GM12892 (cell line): ENCODE results near the gene BPIFB3.

ENCODE experiments used
- DNase-seq: peaks from one replicate; pipeline ENCODE4 v3.0.0; 2011; ENCODE audit not compliant: insufficient read length
- FAIRE-seq: peaks from 2 replicates; lab custom pipeline; 2011; peaks lifted over from hg19 to GRCh38; lab: Jason Lieb, UNC
- POLR2A ChIP-seq: IDR thresholded peaks from 2 replicates; pipeline ENCODE4 v1.6.1; 2011; ENCODE audit warnings: low read depth, low read length, control low read depth
- POLR2AphosphoS5 ChIP-seq: IDR thresholded peaks from 2 replicates; pipeline ENCODE4 v1.6.1; 2011; ENCODE audit warnings: low read depth, low read length, control low read depth
- TAF1 ChIP-seq: IDR thresholded peaks from 2 replicates; pipeline ENCODE4 v1.6.1; 2011; ENCODE audit warnings: low read depth, mild to moderate bottlenecking, control low read depth, low read length, borderline replicate concordance

Gene BPIFB3

DNA sequence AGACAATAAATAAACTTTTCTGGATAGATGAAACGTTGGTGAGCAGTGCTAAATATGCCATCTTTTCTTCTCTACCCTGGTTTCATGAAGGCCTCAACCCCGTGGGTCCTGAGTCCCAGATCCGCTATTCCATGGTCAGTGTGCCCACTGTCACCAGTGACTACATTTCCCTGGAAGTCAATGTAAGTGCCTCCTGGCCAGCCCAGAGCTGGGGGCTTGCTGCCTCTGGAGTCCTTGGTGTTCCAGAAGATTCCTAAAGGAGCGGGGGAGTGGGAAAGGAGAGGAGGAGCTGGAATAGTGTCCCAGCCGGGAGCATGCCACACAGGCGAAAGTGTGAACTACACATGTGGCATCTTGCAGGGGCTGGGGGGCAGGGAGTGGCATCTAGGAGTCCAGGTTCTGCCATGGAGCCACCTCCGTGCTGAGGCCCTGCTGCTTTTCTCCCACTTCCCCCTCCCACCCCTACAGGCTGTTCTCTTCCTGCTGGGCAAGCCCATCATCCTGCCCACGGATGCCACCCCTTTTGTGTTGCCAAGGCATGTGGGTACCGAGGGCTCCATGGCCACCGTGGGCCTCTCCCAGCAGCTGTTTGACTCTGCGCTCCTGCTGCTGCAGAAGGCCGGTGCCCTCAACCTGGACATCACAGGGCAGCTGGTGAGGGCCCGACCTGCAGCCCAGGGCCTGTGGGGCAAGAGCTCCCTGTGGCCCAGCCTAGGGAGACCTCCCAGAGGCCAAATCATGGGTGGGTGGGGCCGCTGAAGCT, 35.4 kb upstream of the BPIFB3 start:
- TF ChIP-seq POLR2A: no peak
- TF ChIP-seq POLR2AphosphoS5: no peak
- no peak for TF ChIP-seq TAF1
- FAIRE-seq (no peak), DNase-seq (no peak)

DNA sequence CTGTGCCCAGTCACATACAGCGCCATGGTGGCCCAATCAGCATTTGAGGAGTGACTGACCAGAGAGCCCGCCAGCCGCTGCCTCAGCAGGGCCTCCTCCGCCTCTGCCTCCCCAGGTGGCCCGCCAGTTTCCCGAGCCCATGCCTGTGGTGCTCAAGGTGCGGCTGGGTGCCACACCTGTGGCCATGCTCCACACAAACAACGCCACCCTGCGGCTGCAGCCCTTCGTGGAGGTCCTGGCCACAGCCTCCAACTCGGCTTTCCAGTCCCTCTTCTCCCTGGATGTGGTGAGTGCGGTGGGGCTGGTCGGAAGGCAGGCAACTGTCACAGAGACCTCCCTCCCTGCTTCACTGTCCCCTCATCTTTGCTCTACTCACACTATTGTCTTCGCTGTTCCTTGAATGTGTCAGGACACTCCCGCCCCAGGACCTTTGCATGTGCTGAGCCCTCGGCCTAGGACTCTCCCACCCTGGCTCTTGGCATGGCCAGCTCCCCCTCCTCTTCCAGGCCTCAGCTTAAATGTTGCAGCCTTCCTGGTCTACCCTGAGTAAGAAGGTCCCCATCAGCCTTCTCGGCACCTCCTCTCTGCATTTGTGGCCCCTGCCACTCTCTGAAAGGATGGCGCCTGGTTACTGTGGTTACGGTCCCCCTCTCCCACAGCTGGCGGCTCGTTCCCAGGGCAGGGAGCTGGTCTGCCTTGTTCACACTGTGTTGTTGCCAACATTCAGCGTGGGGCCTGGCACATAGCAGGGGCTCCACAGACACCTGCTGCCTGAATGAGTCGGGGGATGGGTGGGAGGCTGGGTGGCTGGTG, 34.0 kb upstream of the BPIFB3 start:
- TF ChIP-seq POLR2AphosphoS5 (no peak), POLR2A (no peak), TAF1 (no peak)
- no peak for DNase-seq
- no peak for FAIRE-seq

- no peak for FAIRE-seq
- DNase-seq: no peak
- TF ChIP-seq POLR2A: no peak
- no peak for TF ChIP-seq TAF1
- no peak for TF ChIP-seq POLR2AphosphoS5
These were observed 33.2 kb upstream of the BPIFB3 start for GRCh38 chr20:33020278-33021161.

DNA sequence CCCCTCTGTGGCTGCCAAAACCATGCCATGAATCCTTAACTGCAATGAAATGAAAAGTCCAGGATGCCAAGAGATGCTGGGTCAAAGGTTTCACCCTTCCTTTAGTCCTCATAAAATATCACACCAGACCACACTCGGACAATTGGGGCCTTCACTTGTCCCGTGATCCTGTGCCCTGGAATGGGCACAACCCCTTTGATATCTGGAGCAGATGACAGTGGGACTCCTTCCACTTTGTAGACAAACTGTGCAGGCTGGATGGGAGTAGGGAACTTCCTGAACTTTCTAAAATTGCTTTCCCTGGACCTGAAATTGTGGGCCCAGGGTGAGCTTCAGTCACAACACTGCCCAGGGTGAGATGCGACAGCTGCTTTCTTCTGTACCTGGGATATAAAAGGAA, 31.8 kb upstream of the BPIFB3 start:
- no peak for TF ChIP-seq POLR2AphosphoS5
- DNase-seq (no peak), FAIRE-seq (no peak)

DNA sequence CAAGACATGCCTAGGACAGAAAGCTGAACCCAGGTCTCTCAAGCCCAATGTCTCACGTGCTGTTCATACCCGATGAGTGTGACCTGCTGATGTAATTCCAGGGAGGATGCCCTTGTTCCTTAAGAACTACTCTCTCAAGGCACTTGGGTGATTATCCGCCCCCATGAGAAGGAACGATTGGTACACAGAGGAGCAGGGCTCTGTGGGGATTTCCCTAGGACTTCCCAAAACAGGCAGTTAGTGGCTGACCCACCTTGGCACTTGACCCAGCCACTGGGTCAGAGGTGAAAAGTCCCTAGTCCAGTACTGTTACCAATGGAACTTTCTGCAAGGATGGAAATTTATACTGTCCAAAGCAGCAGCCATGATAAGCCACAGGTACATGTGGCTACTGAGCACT, 31.4 kb upstream of the BPIFB3 start:
- TF ChIP-seq POLR2A (no peak), TAF1 (no peak), POLR2AphosphoS5 (no peak)
- no peak for FAIRE-seq
- no peak for DNase-seq

DNA sequence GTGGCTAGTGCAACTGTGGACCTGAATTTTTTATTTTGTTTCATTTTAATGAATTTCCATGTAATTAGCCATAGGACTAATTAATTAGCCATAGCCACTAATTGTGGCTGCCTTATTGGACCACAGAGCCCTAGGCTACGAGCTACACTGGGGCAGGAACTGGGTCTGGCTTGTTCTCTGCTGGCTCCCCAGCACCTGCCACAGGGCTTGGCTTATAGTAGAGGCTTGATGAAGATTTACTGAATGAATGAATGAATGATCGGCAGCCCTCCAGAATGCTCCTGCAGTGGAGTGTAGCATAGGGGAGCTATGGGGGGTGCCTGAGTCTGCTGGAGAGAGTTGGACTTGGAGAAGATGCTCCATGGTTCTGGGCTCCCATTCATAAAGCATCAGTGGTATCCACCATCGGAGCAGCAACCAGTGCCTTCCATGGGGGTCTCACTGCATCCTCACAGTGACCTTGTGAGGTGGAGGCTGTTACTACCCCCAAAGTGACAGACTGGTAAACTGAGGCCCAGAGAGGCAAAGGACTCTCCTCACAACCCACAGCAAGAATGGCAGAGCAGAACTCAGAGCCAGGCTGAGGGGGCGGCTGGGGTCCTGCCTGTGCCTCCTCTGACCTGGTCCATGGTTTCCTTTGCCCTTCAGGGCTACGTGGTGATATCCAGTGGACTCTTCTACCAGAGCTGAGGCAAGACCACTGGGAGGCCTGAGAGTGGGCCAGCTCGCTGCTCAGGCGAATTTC, 30.8 kb upstream of the BPIFB3 start:
- no peak for TF ChIP-seq POLR2A
- no peak for TF ChIP-seq TAF1
- no peak for TF ChIP-seq POLR2AphosphoS5
- DNase-seq (no peak), FAIRE-seq (no peak)

DNA sequence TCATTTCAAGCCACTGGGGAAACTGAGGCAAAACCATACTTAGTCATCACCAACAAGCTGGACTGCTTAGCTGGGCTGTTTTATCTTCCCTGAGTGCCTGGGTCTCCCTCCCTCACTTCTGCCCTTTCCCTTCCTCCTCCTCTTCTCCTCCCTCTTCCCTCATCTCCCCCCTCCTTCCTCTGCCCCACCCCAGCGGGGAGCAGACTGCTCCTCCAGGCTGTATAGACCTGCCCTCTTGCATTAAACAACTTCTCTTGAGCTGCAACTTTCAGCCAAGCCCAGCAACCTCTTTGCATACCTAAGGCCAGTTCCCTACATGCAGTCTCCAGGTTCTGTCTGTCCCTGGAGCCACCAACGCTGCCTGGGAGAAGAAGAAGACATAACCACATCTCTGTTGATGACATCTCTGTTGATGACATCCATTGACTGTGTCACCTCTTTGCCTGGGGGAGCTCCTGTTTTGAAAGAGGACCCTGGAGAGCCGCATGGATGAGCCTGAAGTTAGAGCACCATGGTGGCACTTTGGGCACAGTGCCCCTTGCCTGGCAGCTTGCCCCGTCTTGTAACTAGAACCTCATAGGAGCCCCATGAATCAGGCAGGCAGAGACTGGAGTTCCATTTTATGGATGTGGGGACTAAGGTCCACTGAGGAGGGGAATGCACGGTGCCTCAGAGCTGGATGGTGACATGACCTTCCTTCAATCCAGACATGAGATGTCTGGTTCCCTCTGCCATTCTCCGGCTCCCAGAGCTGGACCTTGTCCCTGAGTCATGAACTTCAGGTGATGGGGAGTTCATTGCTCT, 30.1 kb upstream of the BPIFB3 start:
- DNase-seq (no peak), FAIRE-seq (no peak)
- TF ChIP-seq POLR2AphosphoS5 (no peak), POLR2A (no peak), TAF1 (no peak)

DNA sequence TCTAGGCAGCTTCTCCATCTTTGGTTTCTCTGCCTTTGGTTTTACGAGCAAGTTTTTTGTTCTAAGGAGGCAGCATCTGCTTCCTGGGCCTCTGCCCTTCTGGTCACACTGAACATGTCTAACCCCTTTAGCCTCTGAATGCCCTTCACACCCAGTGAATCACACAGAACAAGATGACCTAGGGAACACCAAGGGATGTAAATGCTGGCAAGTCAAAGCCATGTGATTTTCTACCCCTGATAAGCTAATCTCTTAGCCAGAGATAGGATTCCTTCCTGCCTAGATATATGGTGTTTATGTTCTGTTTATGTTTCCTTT, 29.5 kb upstream of the BPIFB3 start:
- no peak for DNase-seq
- TF ChIP-seq POLR2A (no peak), TAF1 (no peak), POLR2AphosphoS5 (no peak)
- FAIRE-seq: no peak

DNA sequence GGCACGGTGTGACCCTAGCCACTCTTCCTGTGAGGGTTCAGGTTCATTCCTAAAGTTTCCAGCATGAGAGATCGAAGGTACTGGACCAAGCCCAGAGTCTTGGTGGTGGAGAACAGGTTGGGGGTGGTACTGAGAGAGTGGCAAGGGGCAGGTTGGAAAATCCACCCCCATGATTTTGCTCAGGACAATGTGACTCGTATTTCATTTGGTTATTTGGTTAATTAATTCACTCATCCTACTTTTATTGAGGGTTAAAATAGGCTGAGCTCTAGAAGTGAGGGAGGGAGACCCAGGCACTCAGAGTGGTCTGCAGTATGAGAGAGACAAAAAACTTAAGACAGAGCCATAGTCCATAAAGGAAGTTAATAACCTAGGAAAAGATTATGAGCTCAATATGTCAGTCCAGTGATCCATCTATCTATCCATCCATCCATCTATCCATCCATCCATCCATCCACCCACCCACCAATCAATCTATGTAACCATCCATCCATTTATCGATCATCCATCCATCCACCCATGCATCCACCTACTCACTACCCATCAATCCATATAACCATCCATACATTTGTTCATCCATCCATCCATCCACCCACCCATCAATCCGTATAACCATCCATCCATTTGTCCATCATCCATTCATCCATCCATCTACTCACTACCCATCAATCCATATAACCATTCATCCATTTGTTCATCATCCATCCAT, 28.9 kb upstream of the BPIFB3 start:
- DNase-seq (no peak), FAIRE-seq (no peak)
- TF ChIP-seq POLR2A (no peak), POLR2AphosphoS5 (no peak), TAF1 (no peak)
